NCI-H1048 (cell line): Measurements from ENCODE around the gene DMP1.
"Not testable (repeated sequence)": the region's sequence is repeated elsewhere in the genome, so short reads cannot be mapped to it uniquely, and the experiment has no call there.

Experiments
- DNase-seq: peaks from one replicate; lab custom pipeline; 2025; lab: John Stamatoyannopoulos, UW

Gene DMP1

GRCh38 chr4:87680271-87680670 is 30.2 kb downstream of the DMP1 start:
- no peak for DNase-seq

GRCh38 chr4:87688316-87688715 is 38.2 kb downstream of the DMP1 start:
- no peak for DNase-seq

GRCh38 chr4:87690947-87691346 is 40.9 kb downstream of the DMP1 start:
- DNase-seq, result not testable (repeated sequence)

- DNase-seq, result not testable (repeated sequence)
Measured at GRCh38 chr4:87692060-87692459, 42.0 kb downstream of the DMP1 start.

GRCh38 chr4:87697272-87697671 is 47.2 kb downstream of the DMP1 start:
- no peak for DNase-seq

- no peak for DNase-seq
Measured at GRCh38 chr4:87697945-87698344, 47.9 kb downstream of the DMP1 start.

- no peak for DNase-seq
Measured at GRCh38 chr4:87698394-87698793, 48.3 kb downstream of the DMP1 start.

- no peak for DNase-seq
Measured at GRCh38 chr4:87704001-87704400, 53.9 kb downstream of the DMP1 start.

GRCh38 chr4:87707279-87707918 is 57.3 kb downstream of the DMP1 start:
- DNase-seq, result no peak
